B cell (primary cell): Measurements from ENCODE around the gene LRRC57. TPM values are rescaled to one million over a fixed set of nuclear protein-coding genes. Genes with fewer than 3 reads are reported as not detected.

ENCODE experiments used
- ATAC-seq: fragments of 200-7000 bp; cut with Tn5 transposase; one replicate; pipeline ENCODE4 v1.10.0; 2021; ENCODE audit warnings: low read depth, mild to moderate bottlenecking, moderate number of reproducible peaks, moderate library complexity
- CTCF ChIA-PET: fragments of 350-600 bp; sonication (Branson Sonifier 250); formaldehyde crosslinking; loops from one replicate; lab custom pipeline; 2021; ENCODE audit warnings: antibody characterized with exemption, inconsistent platforms; lab: Charles Lee
- POLR2A ChIA-PET: fragments of 350-600 bp; sonication (Branson Sonifier 250); formaldehyde crosslinking; loops from one replicate; lab custom pipeline; 2021; ENCODE audit warnings: antibody characterized with exemption; lab: Charles Lee
- DNase-seq: peaks from one replicate; pipeline ENCODE4 v3.0.0; 2013
- H2AFZ ChIP-seq: 2 replicates; pipeline ENCODE4 v1.6.1; 2012; ENCODE audit warnings: mild to moderate bottlenecking, low read depth, low read length; ENCODE audit not compliant: insufficient read depth, poor library complexity, severe bottlenecking
- H3K27ac ChIP-seq, 2 donors: 1 replicate in 1 of 2; 2 replicates in 1 of 2; pipeline ENCODE4 v1.5.1; 2012 to 2013; ENCODE audit warnings: low read length in 2 of 2, mild to moderate bottlenecking in 2 of 2, moderate library complexity in 1 of 2
- H3K27me3 ChIP-seq, 4 experiments: fragments of 200-600 bp in 1 of 4; sonication (generic) in 1 of 4; replicated peaks in 1 of 4; 1 replicate in 2 of 4; 2 replicates in 2 of 4; pipeline versions ENCODE4 v1.6.1 to v1.7.0; 2013 to 2016; ENCODE audit warnings: low read length in 3 of 4, mild to moderate bottlenecking in 2 of 4, mixed read lengths in 1 of 4, moderate library complexity in 1 of 4; ENCODE audit not compliant: insufficient read depth in 4 of 4, control insufficient read depth in 3 of 4; ENCODE audit errors: control extremely low read depth in 1 of 4
- H3K36me3 ChIP-seq, 2 experiments: replicated peaks in 1 of 2; 1 replicate in 1 of 2; 2 replicates in 1 of 2; pipeline versions ENCODE4 v1.6.1 to v1.7.1; 2013; ENCODE audit warnings: low read length in 1 of 2; ENCODE audit not compliant: insufficient read depth in 2 of 2, control insufficient read depth in 1 of 2; ENCODE audit errors: control extremely low read depth in 1 of 2, extremely low read depth in 1 of 2
- H3K4me1 ChIP-seq, 2 donors: fragments of 200-600 bp in 1 of 2; sonication (generic) in 1 of 2; 1 replicate in 1 of 2; 2 replicates in 1 of 2; pipeline versions ENCODE4 v1.5.1 to v1.6.1; 2013 to 2017; ENCODE audit warnings: low read length in 2 of 2; ENCODE audit not compliant: control insufficient read depth in 2 of 2, insufficient read depth in 2 of 2
- H3K4me2 ChIP-seq: replicated peaks from 2 replicates; pipeline ENCODE3; 2012; ENCODE audit warnings: mild to moderate bottlenecking, low read depth, low read length; ENCODE audit not compliant: poor library complexity, severe bottlenecking
- H3K4me3 ChIP-seq, 5 experiments: fragments of 200-600 bp in 1 of 5; sonication (generic) in 1 of 5; 1 replicate in 3 of 5; 2 replicates in 2 of 5; pipeline versions ENCODE4 v1.5.1 to v1.7.0; 2011 to 2016; ENCODE audit warnings: low read length in 4 of 5, mild to moderate bottlenecking in 4 of 5, low read depth in 2 of 5, control low read depth in 1 of 5, moderate library complexity in 1 of 5; ENCODE audit not compliant: insufficient read depth in 1 of 5; ENCODE audit errors: control extremely low read depth in 1 of 5, extremely low read depth in 1 of 5
- H3K79me2 ChIP-seq: fragments of 200-600 bp; sonication (generic); one replicate; pipeline ENCODE4 v1.6.0; 2016; ENCODE audit warnings: low read length; ENCODE audit not compliant: control insufficient read depth, insufficient read depth
- H3K9ac ChIP-seq: fragments of 200-600 bp; sonication (generic); 2 replicates; pipeline ENCODE4 v1.6.1; 2017; ENCODE audit warnings: mild to moderate bottlenecking, low read length, moderate library complexity
- H3K9me3 ChIP-seq, 3 donors: one replicate each; pipeline versions ENCODE4 v1.6.1 to v1.7.1; 2013; ENCODE audit warnings: low read length in 2 of 3; ENCODE audit not compliant: control insufficient read depth in 2 of 3, insufficient read depth in 1 of 3; ENCODE audit errors: control extremely low read depth in 1 of 3
- H4K20me1 ChIP-seq: 2 replicates; pipeline ENCODE4 v1.6.0; 2012; ENCODE audit warnings: mild to moderate bottlenecking, low read length; ENCODE audit not compliant: insufficient read depth, control insufficient read depth, poor library complexity, severe bottlenecking
- H3K27ac Mint-ChIP-seq: one replicate; pipeline ENCODE4 v1.8.0; 2021; ENCODE audit warnings: mixed read lengths
- H3K27me3 Mint-ChIP-seq: one replicate; pipeline ENCODE4 v1.8.0; 2021; ENCODE audit warnings: mixed read lengths
- H3K4me1 Mint-ChIP-seq: one replicate; pipeline ENCODE4 v1.8.0; 2021; ENCODE audit warnings: mixed read lengths
- H3K4me3 Mint-ChIP-seq: one replicate; pipeline ENCODE4 v1.8.0; 2021; ENCODE audit warnings: mixed read lengths
- H3K9me3 Mint-ChIP-seq: one replicate; pipeline ENCODE4 v1.8.0; 2022; ENCODE audit warnings: mixed read lengths; ENCODE audit not compliant: insufficient read depth
- CTCF ChIP-seq: fragments of 200-600 bp; IDR thresholded peaks from one replicate; pipeline ENCODE4 v1.8.0; 2022; ENCODE audit warnings: antibody characterized with exemption, mild to moderate bottlenecking
- EZH2 ChIP-seq: IDR thresholded peaks from 2 replicates; pipeline ENCODE4 v1.6.1; 2012; ENCODE audit warnings: borderline replicate concordance, low read depth, mild to moderate bottlenecking, moderate library complexity, low read length; ENCODE audit not compliant: insufficient read depth, poor library complexity, severe bottlenecking
- WGBS: methylation state at CpG from one replicate; pipeline ENCODE4 v1.1.5; 2013; ENCODE audit warnings: missing lambda C conversion rate; ENCODE audit not compliant: insufficient coverage; 5-methylcytosine and 5-hydroxymethylcytosine counted together
- intact Hi-C: fragments of 100-400 bp; cut with micrococcal nuclease; formaldehyde crosslinking; loops from one replicate; pipeline ENCODE4 v1.10.0; 2022
- polyA plus RNA-seq: library from polyadenylated mRNA; depleted of rRNA; stranded (reverse); fragments of >200 nt; gene quantifications from 2 replicates; pipeline ENCODE4 v1.2.3, GENCODE V29; 2012
- total RNA-seq, 2 donors: library from RNA; stranded (reverse); fragments of 120-200 nt in 1 of 2; gene quantifications; 1 replicate in 1 of 2; 2 replicates in 1 of 2; pipeline versions ENCODE4 v1.2.3 to v1.2.4, GENCODE V29; 2013 to 2022

The LRRC57 gene
- total and polyA plus RNA-seq, 2 donors (not counting 1 experiment from before 2014, with no cell fraction given), result 13.9 to 25.4 TPM

- H3K79me2 ChIP-seq, result peaks cover 93% of the 10 kb centered on the region
- H3K4me1 Mint-ChIP-seq, result peaks cover 84% of the 10 kb centered on the region
- no peak for TF ChIP-seq CTCF
- no peak for TF ChIP-seq EZH2
These were observed 53.0 kb downstream of the LRRC57 start, which contains the start of gene SNAP23 for GRCh38 chr15:42495361-42496212. Gene SNAP23 (plus strand): TSS chr15:42495634. CDS start chr15:42511847, 16,213 bp downstream.

More at GRCh38 chr15:42495361-42496212, 53.0 kb downstream of the LRRC57 start, which contains the start of gene SNAP23:
- ChIA-PET CTCF (interaction anchor here (1.3 kb wide), 1 partner anchor 11 kb away, joined by 3 read pairs; no protein-coding TSS in a partner anchor), POLR2A (interaction anchor here (0.7 to 1.6 kb wide), 4 partner anchors 9 to 1906 kb away, joined by 3 to 10 read pairs (median 4); partner anchors contain the start of genes CHP1 and STARD9)
- intact Hi-C loops, result loop anchor here (1.0 to 10.0 kb wide), 4 partner anchors 24 to 221 kb away; partner anchors contain the start of genes GANC, HAUS2, LRRC57 and STARD9
- Mint-ChIP-seq H3K4me3 (peak within 1 kb of the TSS; percentile 96), H3K27ac (peak within 1 kb of the TSS; percentile 91), H3K9me3 (no peaks in the 10 kb centered on the region), H3K27me3 (no peaks in the 10 kb centered on the region)
- peak within 1 kb of the TSS; percentile 79 for H3K4me2 ChIP-seq
- peak within 1 kb of the TSS; percentile 64 to 71 for H3K27ac ChIP-seq
- peaks cover 62 to 74% of the 10 kb centered on the region in 2 donors for H3K4me1 ChIP-seq
- peak within 1 kb of the TSS; percentile 72 to 96 (median 95) for H3K4me3 ChIP-seq
- peak within 1 kb of the TSS; percentile 66 for H2AFZ ChIP-seq
- peak; percentile 83 for ATAC-seq
- H3K9ac ChIP-seq, result peak within 1 kb of the TSS; percentile 68
- H4K20me1 ChIP-seq, result no peaks in the 10 kb centered on the region
- peak; percentile 84 for DNase-seq
- H3K27me3 ChIP-seq, result no peaks in the 10 kb centered on the region
- WGBS, result under 1% methylated on average over 38 of the region's 43 CpGs
- H3K36me3 ChIP-seq, result no peaks in the 10 kb centered on the region
- H3K9me3 ChIP-seq, result no peaks in the 10 kb centered on the region
